Neuronal stem cell (in vitro differentiated cells): ENCODE data around the gene LNX2.

Experiments
- DNase-seq: peaks from one replicate; pipeline ENCODE4 v3.0.0-alpha.2; 2013; ENCODE audit warnings: low spot score
- H2AFZ ChIP-seq: one replicate; pipeline ENCODE4 v1.6.1; 2013; ENCODE audit warnings: mild to moderate bottlenecking, low read length, inconsistent platforms
- H2AK5ac ChIP-seq: 2 replicates; pipeline ENCODE4 v1.6.1; 2013; ENCODE audit warnings: low read depth, mild to moderate bottlenecking, inconsistent platforms, low read length, moderate library complexity, mixed read lengths
- H2BK120ac ChIP-seq: 2 replicates; pipeline ENCODE4 v1.6.1; 2013; ENCODE audit warnings: low read depth, mild to moderate bottlenecking, inconsistent platforms, low read length, moderate library complexity, mixed read lengths
- H2BK12ac ChIP-seq: one replicate; pipeline ENCODE4 v1.6.1; 2013; ENCODE audit warnings: low read length, inconsistent platforms
- H2BK15ac ChIP-seq: 2 replicates; pipeline ENCODE4 v1.6.1; 2013; ENCODE audit warnings: mild to moderate bottlenecking, low read length, inconsistent platforms, mixed read lengths
- H2BK5ac ChIP-seq: one replicate; pipeline ENCODE4 v1.6.1; 2013; ENCODE audit warnings: inconsistent platforms, mild to moderate bottlenecking, low read length, moderate library complexity
- H3K14ac ChIP-seq: one replicate; pipeline ENCODE4 v1.6.1; 2013; ENCODE audit warnings: low read length, inconsistent platforms
- H3K18ac ChIP-seq: 2 replicates; pipeline ENCODE4 v1.6.1; 2013; ENCODE audit warnings: low read length, inconsistent platforms
- H3K23ac ChIP-seq: 2 replicates; pipeline ENCODE4 v1.6.1; 2013; ENCODE audit warnings: low read depth, mild to moderate bottlenecking, mixed read lengths, low read length, inconsistent platforms; ENCODE audit not compliant: poor library complexity
- H3K27ac ChIP-seq: replicated peaks from 3 replicates; pipeline ENCODE4 v1.5.1; 2013; ENCODE audit warnings: low read length, inconsistent platforms
- H3K27me3 ChIP-seq, 3 experiments: 2 replicates each; pipeline ENCODE4 v1.6.1; 2013; ENCODE audit warnings: low read length in 3 of 3, mild to moderate bottlenecking in 2 of 3, inconsistent platforms in 1 of 3, low read depth in 1 of 3, mixed read lengths in 1 of 3, moderate library complexity in 1 of 3; ENCODE audit not compliant: control insufficient read depth in 3 of 3, insufficient read depth in 3 of 3
- H3K36me3 ChIP-seq, 2 donors: replicated peaks in 1 of 2; 2 replicates each; pipeline ENCODE4 v1.6.1; 2013; ENCODE audit warnings: low read length in 2 of 2; ENCODE audit not compliant: control insufficient read depth in 2 of 2, insufficient read depth in 2 of 2
- H3K4ac ChIP-seq: 2 replicates; pipeline ENCODE4 v1.6.1; 2013; ENCODE audit warnings: inconsistent platforms, mild to moderate bottlenecking, low read length, moderate library complexity
- H3K4me1 ChIP-seq, 2 donors: 1 replicate in 1 of 2; 2 replicates in 1 of 2; pipeline ENCODE4 v1.6.1; 2013; ENCODE audit warnings: low read length in 2 of 2, low read depth in 1 of 2; ENCODE audit not compliant: control insufficient read depth in 2 of 2, insufficient read depth in 1 of 2
- H3K4me2 ChIP-seq: one replicate; pipeline ENCODE4 v1.6.1; 2013; ENCODE audit warnings: mild to moderate bottlenecking, low read length, inconsistent platforms; ENCODE audit not compliant: insufficient read depth, poor library complexity, severe bottlenecking
- H3K4me3 ChIP-seq, 2 donors: 2 replicates each; pipeline ENCODE4 v1.5.1; 2013; ENCODE audit warnings: low read length in 2 of 2, mild to moderate bottlenecking in 2 of 2, inconsistent platforms in 1 of 2, moderate library complexity in 1 of 2
- H3K79me1 ChIP-seq: one replicate; pipeline ENCODE4 v1.6.1; 2013; ENCODE audit warnings: low read depth, mild to moderate bottlenecking, inconsistent platforms, low read length, moderate library complexity
- H3K9ac ChIP-seq: one replicate; pipeline ENCODE4 v1.6.1; 2013; ENCODE audit warnings: mild to moderate bottlenecking, low read depth, low read length, inconsistent platforms; ENCODE audit not compliant: poor library complexity
- H3K9me3 ChIP-seq, 2 donors: replicated peaks in 1 of 2; 2 replicates each; pipeline versions ENCODE3 to v1.6.1; 2013; ENCODE audit warnings: low read length in 2 of 2, mild to moderate bottlenecking in 2 of 2, inconsistent platforms in 1 of 2, low read depth in 1 of 2, mixed read lengths in 1 of 2, moderate library complexity in 1 of 2; ENCODE audit not compliant: control insufficient read depth in 2 of 2, insufficient read depth in 1 of 2
- H4K8ac ChIP-seq: one replicate; pipeline ENCODE4 v1.6.1; 2013; ENCODE audit warnings: low read depth, mild to moderate bottlenecking, inconsistent platforms, low read length, moderate library complexity
- H4K91ac ChIP-seq: one replicate; pipeline ENCODE4 v1.6.1; 2013; ENCODE audit warnings: low read length, low read depth, mild to moderate bottlenecking, inconsistent platforms; ENCODE audit not compliant: poor library complexity
- WGBS, 2 donors: extraction: QIAGEN DNeasy Blood & Tissue Kit; methylation state at CpG; one replicate each; pipeline ENCODE4 v1.1.7; 2013; ENCODE audit warnings: missing lambda C conversion rate in 2 of 2, mixed read lengths in 1 of 2; ENCODE audit not compliant: insufficient read length in 2 of 2, insufficient replicate concordance in 1 of 2; ENCODE audit errors: extremely low coverage in 2 of 2; 5-methylcytosine and 5-hydroxymethylcytosine counted together

LNX2 gene

DNA sequence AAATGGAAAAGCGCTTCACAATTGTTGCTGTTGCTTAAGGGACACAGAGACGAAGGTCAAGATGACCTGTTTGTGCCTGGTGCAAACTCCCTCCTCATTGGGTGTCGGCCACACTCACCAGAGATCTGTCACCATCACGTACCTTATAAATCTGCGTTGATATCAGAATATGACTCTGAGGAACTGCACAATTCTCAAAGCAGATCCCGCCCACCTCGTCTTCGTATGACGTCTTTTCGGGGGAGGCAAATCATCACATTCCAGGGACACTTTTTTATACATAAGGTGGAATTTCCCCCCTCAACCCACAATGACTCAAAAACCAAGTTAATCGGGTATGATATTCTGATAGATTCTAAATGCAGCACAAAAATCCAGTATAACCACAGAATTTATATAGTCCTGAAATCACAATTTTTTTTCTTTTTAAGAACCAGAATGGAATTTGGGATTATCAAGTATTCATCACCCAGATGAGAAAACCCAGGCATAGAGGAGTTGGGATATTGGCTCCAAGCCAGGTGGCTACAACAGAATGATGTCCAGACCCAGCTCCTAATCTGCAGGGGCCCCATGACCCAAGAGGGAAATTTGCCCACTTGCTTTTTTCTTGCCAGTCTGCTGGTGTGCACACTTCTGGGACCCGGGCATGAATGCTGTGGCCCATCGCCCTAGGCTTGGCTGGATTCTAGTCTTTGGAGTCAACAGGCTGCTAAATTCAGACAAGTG is 119.4 kb downstream of the LNX2 start:
- H2BK15ac ChIP-seq, result no peak overlapping the region
- H3K9me3 ChIP-seq, result no peaks in the 10 kb centered on the region
- H3K4me3 ChIP-seq, result no peak overlapping the region
- DNase-seq, result no peak
- no peak overlapping the region for H3K4me2 ChIP-seq
- no peak overlapping the region for H4K91ac ChIP-seq
- H3K9ac ChIP-seq, result no peak overlapping the region
- H3K4ac ChIP-seq, result no peak overlapping the region
- no peaks in the 10 kb centered on the region for H3K79me1 ChIP-seq
- no peak overlapping the region for H2BK12ac ChIP-seq
- no peak overlapping the region for H4K8ac ChIP-seq
- H2BK120ac ChIP-seq, result no peak overlapping the region
- no peak overlapping the region for H2AFZ ChIP-seq
- H2BK5ac ChIP-seq, result no peak overlapping the region
- no peak overlapping the region for H3K23ac ChIP-seq
- H3K4me1 ChIP-seq, result peaks cover 0 to 10% of the 10 kb centered on the region in 2 donors
- no peaks in the 10 kb centered on the region for H3K36me3 ChIP-seq
- no CpG with 5 or more reads among the region's 13 CpGs for whole genome bisulfite sequencing, 2 donors
- H3K18ac ChIP-seq, result no peak overlapping the region
- no peak overlapping the region for H2AK5ac ChIP-seq
- no peak overlapping the region for H3K27ac ChIP-seq
- H3K27me3 ChIP-seq, result peaks cover 0 to 2% (median 0%) of the 10 kb centered on the region in 3 experiments
- no peak overlapping the region for H3K14ac ChIP-seq

DNA sequence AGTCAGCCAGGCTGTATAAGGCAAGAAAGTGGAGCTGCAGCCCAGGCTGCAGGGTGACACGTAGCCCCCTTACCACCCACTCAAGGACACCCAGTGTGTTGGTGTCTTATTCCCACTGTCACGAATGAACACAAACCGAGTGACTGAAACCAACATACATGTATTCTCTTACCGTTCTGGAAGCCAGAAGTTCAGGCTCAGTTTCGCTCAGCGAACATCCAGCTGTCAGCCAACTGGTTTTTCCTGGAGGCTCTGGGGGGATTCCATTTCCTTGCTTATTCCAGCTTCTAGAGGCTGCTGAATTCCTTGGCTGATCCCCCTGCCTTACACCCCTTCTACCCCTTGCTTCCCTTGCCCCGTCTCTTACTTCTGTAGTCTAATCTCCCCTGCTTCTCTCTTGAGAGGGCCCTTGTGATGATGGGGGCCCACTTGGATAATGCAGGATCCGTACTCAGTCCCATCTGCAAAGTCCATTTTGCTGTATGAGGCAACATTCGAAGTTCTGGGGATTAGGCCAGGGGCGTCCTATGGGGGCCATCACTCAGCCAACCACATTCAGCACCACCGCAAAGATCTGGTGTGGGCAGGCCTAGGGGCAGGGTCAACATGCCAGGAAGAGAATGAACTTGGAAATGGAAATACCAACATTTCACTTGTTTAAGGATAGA is 122.6 kb downstream of the LNX2 start:
- Histone ChIP-seq H3K18ac (no peak overlapping the region), H3K4me3 (no peak overlapping the region), H4K8ac (no peak overlapping the region), H2AK5ac (no peak overlapping the region), H3K9ac (no peak overlapping the region), H3K9me3 (no peaks in the 10 kb centered on the region), H3K79me1 (no peaks in the 10 kb centered on the region), H4K91ac (no peak overlapping the region), H3K4me2 (no peak overlapping the region), H3K14ac (no peak overlapping the region), H2BK15ac (no peak overlapping the region), H3K23ac (no peak overlapping the region), H2AFZ (no peak overlapping the region), H2BK5ac (no peak overlapping the region), H3K4me1 (no peaks in the 10 kb centered on the region), H2BK12ac (no peak overlapping the region), H2BK120ac (no peak overlapping the region), H3K27me3 (peaks cover 0 to 2% (median 0%) of the 10 kb centered on the region in 3 experiments), H3K27ac (no peak overlapping the region), H3K4ac (no peak overlapping the region), H3K36me3 (no peaks in the 10 kb centered on the region)
- WGBS, 2 donors, result no CpG with 5 or more reads among the region's 11 CpGs
- no peak for DNase-seq

DNA sequence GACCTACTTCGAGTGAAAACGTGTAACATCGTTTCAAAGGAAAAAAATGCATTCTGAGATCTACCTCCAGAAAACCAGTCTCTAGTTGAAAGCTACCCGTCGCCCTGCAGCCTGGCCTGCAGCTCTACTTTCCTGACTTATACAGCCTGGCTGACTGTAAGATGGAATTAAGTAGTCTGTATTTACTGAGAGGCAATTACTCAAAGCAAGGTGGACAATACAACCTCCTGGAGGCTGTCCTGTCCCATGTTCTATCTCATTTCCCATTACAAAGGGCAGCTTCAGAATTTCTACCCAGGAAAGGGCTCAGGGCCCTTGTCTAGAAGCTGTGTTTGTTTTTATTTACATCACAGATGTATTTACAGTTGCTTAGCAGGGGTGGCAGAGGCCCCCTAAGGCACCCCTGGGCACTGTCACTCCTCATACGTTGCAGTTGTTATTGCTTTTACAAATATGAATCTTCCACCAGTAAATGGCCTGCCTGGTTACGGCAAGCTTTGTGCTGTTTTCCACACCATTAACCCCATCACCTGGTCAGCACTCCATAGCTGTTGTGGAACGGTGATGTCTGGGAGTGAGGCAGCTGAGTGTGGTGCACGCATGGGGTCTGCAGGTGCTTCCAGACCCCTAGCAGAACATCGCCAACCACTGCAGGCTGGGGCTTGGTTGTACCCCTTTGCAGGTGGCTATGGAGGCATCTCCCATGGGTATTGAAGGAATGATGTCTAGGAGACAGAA is 123.6 kb downstream of the LNX2 start:
- Histone ChIP-seq H3K4ac (no peak overlapping the region), H4K91ac (no peak overlapping the region), H2AFZ (no peak overlapping the region), H3K36me3 (no peaks in the 10 kb centered on the region), H3K79me1 (no peaks in the 10 kb centered on the region), H3K9ac (peak overlapping the region; percentile 24), H3K4me1 (no peaks in the 10 kb centered on the region), H3K4me3 (no peak overlapping the region), H2BK12ac (no peak overlapping the region), H3K27ac (no peak overlapping the region), H2BK120ac (no peak overlapping the region), H3K9me3 (no peaks in the 10 kb centered on the region), H3K23ac (no peak overlapping the region), H3K4me2 (no peak overlapping the region), H3K14ac (no peak overlapping the region), H2AK5ac (no peak overlapping the region), H3K27me3 (no peaks in the 10 kb centered on the region), H4K8ac (peak overlapping the region; percentile 4), H2BK5ac (no peak overlapping the region), H3K18ac (peak overlapping the region; percentile 35), H2BK15ac (no peak overlapping the region)
- DNase-seq, result no peak
- WGBS, 2 donors, result no CpG with 5 or more reads among the region's 10 CpGs

DNA sequence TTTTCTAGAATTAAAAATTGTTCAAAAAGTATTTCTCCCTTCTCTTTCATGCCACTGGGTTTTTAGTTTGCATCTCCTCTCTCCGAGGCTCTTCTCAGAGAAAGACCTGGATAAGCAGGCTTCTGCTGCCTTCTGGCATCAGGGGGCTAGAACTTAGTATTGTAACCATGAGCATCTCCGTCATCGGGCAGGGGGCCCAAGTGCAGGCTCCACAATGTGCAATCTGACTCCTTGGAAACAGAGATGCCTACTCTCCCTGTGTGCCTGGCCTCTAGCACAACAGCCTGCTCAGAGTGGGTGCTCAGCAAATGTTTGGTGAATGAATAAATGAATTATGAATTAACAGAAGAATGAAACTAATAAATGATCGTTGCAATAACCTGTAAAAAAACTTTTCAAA is 124.3 kb downstream of the LNX2 start:
- no peaks in the 10 kb centered on the region for H3K27me3 ChIP-seq
- no peak overlapping the region for H2BK120ac ChIP-seq
- no peaks in the 10 kb centered on the region for H3K79me1 ChIP-seq
- H3K27ac ChIP-seq, result no peak overlapping the region
- H3K23ac ChIP-seq, result no peak overlapping the region
- no peak overlapping the region for H3K4me2 ChIP-seq
- no peak overlapping the region for H4K8ac ChIP-seq
- no peak overlapping the region for H3K4ac ChIP-seq
- no peak overlapping the region for H2BK5ac ChIP-seq
- H2AK5ac ChIP-seq, result no peak overlapping the region
- no CpG with 5 or more reads among the region's 4 CpGs for WGBS, 2 donors
- DNase-seq, result no peak
- no peak overlapping the region for H4K91ac ChIP-seq
- H3K9ac ChIP-seq, result no peak overlapping the region
- no peaks in the 10 kb centered on the region for H3K36me3 ChIP-seq
- H2AFZ ChIP-seq, result no peak overlapping the region
- H3K4me1 ChIP-seq, result no peaks in the 10 kb centered on the region
- H3K18ac ChIP-seq, result no peak overlapping the region
- H3K9me3 ChIP-seq, result no peaks in the 10 kb centered on the region
- no peak overlapping the region for H3K4me3 ChIP-seq
- no peak overlapping the region for H2BK15ac ChIP-seq
- H2BK12ac ChIP-seq, result no peak overlapping the region
- no peak overlapping the region for H3K14ac ChIP-seq
